Occipital lobe (tissue), 3 donors: ENCODE measurements around the gene LRRTM4. TPM values are rescaled to one million over a fixed set of nuclear protein-coding genes. Genes with fewer than 3 reads are reported as not detected.
"Not testable (repeated sequence)": the region's sequence is repeated elsewhere in the genome, so short reads cannot be mapped to it uniquely, and the experiment has no call there.

Source experiments
- DNase-seq: peaks from one replicate; lab custom pipeline; 2025; lab: John Stamatoyannopoulos, UW
- small RNA-seq: library from RNA; depleted of rRNA; stranded (forward); fragments of <200 nt; gene quantifications from one replicate; pipeline ENCODE3, GENCODE V24; 2014
- total RNA-seq: library from RNA; depleted of rRNA; stranded (reverse); fragments of >200 nt; gene quantifications from one replicate; pipeline ENCODE4 v1.2.3, GENCODE V29; 2014

Gene LRRTM4
- total RNA-seq, 1 donor from 2014 or later = 106 TPM

DNA sequence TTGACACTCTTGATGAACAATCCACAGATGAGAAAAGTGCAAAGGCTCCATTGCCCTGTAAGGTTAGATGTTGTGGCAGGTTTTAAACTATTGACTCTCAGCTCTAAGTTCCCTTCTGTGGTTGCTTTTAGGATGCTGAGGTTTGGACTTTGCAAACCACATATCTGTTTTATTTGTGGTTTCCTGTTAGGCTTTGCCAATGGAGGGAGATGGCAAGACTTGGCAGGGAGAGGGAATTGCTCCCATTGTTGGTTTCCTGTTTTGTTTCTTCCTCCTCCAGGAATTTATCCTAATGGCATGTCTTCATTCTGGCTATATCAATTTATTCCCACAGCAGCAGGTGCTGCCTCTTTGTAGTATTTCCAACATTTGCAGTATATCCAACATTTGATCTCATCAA lies 772.3 kb downstream of the LRRTM4 start:
- no peak for DNase-seq

DNA sequence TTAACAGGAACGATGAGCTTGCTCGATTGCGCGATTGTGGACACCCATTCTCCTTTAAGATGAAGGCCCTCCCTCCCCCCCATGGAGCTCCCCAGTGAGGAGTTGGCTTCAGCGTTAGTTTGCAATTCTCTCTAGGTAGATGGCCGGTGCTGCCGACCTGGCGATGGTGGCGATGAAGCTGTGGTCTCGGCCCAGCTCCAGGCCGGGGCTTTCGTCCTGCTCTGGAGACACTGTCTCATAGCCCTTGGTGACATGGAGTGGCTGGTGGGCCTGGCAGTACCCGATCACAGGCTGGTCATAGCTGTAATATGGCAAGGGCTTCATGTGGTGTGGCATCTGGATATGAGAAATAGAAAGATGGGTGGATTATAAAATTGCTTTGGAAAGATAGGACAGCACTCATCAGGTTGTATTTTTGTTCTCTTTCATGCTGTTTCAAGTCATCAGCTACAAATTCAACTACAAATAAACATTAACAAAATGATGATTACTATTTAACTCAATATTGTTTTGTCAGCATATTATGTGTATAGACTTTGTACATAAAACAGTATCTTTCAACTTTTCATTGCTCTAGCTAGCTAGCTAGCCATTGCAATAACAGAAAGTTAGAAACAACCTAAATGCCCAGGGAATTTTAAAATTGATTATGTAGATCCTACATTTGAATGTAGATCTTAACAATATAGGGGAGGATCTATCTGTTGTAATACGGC lies 773.4 kb downstream of the LRRTM4 start:
- no peak for DNase-seq

DNA sequence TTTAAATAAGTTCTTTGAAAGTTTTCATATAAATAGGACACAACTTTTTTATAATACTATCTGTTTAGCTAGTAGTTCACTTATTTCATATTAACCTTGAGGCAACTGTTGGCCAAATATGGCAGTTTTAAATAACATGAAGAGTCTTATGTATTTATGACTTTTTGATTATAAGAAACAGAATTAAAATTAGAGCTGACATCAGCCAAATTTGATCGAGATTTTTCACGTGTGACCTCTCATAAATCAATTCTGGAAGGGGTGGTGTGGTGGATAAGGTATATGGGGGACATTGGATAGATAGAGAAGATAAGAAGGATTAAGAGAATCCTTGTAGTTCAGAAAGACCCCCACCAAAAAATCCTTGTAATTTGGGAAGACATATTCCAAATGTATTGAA lies 776.6 kb downstream of the LRRTM4 start:
- no peak for DNase-seq

DNA sequence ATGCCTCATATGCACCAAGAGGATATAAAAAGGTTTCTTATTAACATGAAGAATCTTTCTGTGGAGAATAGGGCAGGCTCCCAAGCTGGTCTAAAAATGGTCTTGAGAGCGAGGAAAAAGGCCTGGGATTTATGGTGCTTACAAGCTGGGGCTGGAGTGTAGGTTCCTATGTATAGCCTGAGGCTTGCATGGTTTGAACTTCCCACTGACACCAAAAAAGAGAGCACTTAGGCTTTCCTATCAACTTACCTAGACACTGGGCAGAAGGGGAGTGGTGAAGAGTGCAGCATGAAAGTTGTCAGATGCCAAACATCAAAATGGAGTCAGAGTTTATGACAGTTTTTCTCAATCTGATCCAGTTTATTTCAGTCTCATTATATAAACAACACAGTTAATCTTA lies 784.6 kb downstream of the LRRTM4 start:
- no peak for DNase-seq

- DNase-seq = no peak
Measured at GRCh38 chr2:76733736-76734135, 788.4 kb downstream of the LRRTM4 start.

GRCh38 chr2:76731157-76731556 lies 791.0 kb downstream of the LRRTM4 start:
- DNase-seq = no peak

GRCh38 chr2:76730021-76730420 lies 792.2 kb downstream of the LRRTM4 start:
- DNase-seq = no peak

GRCh38 chr2:76721226-76721625 lies 801.0 kb downstream of the LRRTM4 start:
- no peak for DNase-seq

DNA sequence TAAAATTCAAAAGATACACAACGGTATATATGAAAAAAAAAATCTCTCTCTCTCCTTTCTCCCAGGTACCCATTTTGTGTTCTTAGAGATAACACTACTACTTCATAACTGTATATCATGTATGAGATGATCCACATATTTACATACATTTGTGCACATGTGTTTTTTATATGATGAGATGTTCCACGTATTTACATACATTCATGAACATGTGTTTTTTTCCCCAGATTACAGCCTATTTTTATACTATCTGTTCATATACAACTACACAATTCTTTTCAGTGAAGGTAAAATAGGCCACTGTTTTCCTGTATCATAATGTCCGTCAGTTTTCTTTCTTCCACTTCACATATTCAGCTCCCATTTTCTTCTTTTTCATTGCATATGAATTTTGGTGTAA lies 808.9 kb downstream of the LRRTM4 start:
- DNase-seq = no peak

DNA sequence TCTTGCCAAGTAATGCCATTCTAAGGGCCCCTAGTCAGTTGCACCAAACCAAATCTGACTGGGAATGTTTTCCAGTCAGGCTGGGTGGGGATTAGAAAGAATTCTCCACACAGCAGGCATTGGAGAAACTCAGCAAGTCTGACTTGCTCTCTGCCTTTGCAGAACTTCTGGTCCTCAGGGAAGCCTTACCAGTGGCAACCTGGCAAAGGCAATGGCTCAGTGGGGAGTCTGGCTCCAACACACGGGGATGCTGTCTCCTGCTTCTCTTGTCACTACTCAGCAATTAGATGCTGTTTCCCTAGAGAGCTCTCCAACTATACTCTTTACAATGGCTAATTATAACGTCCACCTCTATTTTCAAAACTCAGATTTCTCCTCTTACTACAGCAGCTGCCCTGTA lies 810.7 kb downstream of the LRRTM4 start:
- DNase-seq = no peak

DNA sequence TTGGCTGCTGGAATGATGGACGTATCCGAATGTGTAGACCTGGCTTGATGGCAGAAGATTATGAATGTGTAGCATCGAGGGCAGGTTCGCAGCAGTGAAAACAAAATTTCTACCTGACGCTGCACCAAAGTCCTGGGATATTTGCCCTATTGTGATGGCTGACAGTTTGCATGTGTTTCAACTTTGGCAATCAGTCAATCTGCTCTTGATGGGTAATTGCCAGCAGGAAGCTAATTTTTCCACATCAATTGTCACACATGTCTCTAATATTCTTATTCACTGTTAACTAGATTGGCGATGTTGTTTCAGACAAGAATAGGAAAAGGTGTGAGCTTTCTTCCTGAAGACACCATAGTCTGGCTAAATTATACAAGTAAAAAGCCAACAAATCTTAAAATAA lies 821.3 kb downstream of the LRRTM4 start:
- no peak for DNase-seq

GRCh38 chr2:76697998-76698713 lies 824.0 kb downstream of the LRRTM4 start:
- not testable (repeated sequence) for DNase-seq

Small RNAs within 50 kb of the gene (small RNA-seq; reads per million reads assigned to genes)
- not detected for gene RNA5SP98
